Tongue (tissue), 2 donors: ENCODE results near the gene ARL6IP4. TPM values are rescaled to one million over a fixed set of nuclear protein-coding genes. Genes with fewer than 3 reads are reported as not detected.
A peak's percentile ranks its signal among the peaks of the same experiment; 100 is the strongest.

Source experiments
- DNase-seq: peaks from one replicate; pipeline ENCODE4 v3.0.0-alpha.2; 2015
- total RNA-seq: library from RNA; depleted of rRNA; stranded (reverse); fragments of >200 nt; gene quantifications from one replicate; pipeline ENCODE4 v1.2.3, GENCODE V29; 2014

The ARL6IP4 gene
- total RNA-seq, 1 donor from 2014 or later, result 90.4 TPM

DNA sequence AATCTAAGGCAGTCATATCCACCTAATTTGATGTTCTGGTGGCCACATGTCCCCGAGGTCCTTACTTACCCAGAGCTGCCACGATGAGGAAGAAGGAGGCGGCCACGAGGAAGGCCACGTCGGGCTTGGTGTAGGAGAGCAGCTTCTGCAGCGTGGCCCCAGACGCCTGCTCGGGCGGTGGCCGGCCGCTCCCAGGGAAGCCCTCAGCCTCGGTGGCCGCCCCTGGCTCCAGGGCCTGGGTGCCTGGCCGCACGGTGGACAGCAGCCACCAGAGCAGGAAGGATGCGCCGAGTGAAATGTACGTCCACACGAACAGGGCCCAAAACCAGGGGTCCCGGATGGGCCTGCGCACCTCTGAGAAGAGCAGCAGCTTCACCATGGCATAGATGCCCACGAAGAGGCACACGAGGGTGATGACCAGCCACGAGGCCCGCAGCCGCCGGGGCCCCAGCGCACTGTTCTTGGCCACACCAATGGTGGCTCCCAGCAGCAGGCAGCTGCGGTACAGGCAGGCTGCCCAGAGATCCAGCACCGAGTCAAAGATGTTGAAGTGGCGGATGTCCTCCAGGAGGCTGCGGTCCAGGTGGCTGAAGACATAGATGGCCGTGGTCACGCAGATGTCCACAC lies 20.8 kb upstream of the ARL6IP4 start:
- no peak for DNase-seq

DNA sequence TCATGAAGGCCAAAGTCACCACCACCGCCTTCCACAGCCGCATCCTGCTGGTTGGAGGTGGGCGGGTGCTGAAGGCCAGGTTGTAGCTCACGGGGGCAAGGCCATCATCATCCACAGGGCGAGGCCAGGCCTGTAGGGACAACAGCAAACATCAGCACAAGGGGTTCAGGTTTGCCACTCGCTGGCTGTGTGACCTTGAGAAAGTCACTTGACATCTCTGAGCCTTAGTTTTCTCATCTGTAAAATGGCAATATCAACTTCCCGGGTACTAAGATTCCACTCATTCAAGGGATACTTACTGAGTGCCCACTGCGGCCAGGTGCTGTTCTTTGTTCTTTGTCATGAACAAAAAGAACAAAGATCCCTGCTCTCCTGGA lies 20.3 kb upstream of the ARL6IP4 start:
- DNase-seq, result no peak

DNA sequence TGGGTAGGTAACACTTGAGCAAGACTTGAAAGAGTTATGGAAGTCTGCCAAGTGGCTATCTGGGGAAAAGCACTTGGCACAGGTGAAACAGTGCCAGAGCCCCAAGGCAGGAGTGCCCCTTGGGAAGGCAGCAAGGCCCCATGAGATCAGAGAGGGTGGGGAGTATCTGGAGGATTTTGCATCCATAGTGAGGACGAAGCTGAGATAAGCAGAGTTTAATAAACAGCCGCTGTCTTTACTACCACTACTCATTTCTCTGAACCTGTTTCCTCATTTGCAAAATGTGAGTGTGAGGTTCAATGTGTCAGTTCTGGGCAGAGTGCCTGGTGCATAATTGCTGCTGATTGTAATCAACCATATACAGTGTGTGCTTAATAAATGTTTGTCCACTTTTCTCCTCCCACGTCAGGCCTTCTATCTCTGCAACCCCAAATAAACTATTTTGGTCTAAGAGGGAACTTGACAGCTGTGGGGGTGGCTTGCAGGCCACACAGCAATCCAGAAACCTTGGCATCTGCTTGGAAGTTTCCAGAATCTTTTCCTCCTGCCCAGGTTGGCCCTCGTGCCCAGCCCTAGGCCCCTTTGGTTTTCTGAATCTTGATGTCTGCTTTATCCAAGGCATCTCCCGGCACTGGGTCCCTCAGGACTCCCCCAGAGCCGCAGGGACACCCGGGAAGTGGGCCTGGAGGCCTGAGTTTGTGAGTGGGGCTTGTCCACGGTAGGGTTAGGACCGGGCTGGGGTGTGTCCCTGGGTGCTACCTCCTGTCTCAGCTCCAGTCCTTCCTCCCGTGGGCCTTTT lies 18.8 kb upstream of the ARL6IP4 start:
- DNase-seq, result no peak

DNA sequence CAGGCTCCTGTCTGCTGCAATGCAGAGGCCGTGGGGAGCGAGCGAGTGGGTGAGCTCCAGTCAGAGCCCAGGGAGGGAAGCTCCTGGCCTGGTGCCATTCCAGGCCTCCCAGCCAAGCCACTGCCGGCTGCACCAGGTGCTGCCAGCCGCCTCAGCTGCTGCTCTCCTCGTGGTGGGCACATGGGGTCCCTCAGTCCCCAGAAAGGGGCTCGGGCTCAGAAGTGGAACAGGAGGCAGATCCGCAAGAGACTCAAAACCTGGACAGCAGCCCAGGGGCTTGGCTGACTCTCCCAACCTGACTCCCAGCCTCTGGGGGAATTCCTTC lies 16.6 kb upstream of the ARL6IP4 start:
- DNase-seq, result peak; percentile 84

DNA sequence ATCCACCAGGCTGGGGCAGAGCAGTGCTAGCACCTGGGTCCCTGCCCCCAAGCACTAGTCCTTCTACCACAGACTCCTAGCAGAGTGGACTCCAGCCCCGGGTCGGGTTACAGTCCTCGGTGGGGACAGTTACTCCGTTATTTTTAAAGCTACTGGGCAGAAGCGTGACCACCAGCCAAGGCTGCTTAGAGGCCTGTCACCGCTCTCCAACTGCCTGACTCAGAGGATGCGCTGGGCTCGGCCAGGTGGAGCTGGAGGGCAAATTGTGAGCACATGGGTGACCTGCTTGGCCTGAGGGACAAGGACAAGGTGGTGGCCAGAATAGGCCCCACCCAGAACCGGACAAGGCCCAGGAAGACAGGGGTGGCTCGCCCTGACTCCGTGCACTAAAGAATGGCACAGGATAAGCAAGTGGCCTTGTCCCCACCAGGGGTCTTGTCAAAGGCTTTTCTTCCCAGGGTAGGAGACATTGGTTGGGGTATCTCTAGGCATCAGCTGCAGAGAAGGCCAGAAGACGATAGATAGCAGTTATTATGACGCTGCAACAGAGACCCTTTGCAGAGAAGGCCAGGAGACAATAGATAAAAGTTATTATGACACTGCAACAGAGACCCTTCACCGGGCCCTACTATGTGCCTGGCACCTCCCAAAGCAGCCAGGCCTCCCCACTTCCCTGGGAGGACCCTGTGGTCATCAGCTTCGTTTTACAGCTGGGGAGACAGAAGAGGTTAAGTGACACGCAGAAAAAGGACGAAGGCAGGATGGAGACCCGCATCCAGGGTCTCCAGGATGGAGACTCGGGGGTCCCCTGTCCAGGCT lies 15.8 kb upstream of the ARL6IP4 start:
- DNase-seq, result no peak

DNA sequence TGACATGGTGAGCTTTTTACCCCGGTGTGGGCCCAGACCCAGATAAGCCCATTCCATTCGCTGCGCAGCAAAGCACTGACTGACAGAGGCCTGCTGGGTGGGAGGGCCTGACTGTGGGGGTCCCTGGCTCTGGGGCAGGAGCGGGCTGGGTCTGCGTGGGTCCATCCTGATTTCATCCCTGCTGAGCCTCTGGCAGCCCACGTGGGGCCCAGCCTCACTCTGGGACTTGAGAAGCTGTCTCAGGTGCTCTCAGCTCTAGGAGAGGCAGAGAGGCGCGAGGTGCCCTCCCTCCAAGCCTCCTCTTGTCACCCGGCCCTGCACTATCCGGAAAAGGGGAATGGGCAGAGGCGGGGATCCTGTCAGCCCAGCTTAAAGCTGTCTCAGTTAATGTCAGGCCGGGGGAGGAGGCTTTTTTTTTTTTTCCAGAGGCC lies 15.1 kb upstream of the ARL6IP4 start:
- DNase-seq, result no peak

DNA sequence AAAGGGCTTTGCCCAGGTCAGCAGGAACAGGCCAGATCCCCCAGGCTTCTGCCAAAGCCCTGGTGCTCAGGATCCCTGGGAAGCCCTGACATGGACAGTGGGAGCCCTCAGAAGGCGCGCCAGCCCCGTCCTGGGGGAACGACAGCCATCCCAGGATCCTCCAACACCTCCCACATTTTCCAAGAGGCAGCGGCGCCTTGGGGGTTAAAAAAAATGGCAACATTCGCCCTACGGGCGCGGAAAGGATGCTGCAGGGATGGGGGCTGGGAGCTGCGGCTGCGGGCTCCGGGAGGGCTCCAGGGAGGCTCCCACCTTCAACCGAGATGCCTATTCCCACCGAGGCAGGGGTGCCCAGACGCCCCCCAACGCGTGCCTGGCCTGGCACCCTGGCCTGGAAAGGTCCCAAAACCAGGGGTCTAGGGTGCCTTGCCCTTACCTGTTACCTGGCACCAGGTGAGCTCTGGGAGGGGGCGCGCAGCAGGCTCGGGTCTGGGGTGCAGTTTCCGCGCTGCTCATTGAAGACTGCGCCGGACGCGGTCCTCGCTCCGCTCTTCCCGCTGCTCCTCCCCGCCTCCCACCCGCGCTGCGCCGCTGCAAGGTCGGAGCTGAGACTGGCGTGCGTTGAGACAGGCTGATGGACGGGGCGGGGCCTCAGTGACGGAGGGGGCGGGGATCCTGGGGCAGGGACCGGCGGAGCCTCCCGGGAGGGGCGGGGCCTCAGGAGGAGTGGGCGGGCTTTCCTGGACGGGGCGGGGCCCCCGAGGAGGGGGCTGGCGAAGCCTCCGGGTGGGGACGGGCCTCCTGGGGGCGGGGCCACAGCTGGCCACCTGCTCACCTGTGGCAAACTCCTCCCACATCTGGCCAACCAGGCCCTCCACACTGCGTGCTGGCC lies 14.4 kb upstream of the ARL6IP4 start, which contains the start of gene ABCB9:
TSS of gene ABCB9 (minus strand) at position 613 of the 892 bp plus-strand sequence. CDS start 6,228 bp downstream, outside the sequence.
- DNase-seq, result peak; percentile 92

DNA sequence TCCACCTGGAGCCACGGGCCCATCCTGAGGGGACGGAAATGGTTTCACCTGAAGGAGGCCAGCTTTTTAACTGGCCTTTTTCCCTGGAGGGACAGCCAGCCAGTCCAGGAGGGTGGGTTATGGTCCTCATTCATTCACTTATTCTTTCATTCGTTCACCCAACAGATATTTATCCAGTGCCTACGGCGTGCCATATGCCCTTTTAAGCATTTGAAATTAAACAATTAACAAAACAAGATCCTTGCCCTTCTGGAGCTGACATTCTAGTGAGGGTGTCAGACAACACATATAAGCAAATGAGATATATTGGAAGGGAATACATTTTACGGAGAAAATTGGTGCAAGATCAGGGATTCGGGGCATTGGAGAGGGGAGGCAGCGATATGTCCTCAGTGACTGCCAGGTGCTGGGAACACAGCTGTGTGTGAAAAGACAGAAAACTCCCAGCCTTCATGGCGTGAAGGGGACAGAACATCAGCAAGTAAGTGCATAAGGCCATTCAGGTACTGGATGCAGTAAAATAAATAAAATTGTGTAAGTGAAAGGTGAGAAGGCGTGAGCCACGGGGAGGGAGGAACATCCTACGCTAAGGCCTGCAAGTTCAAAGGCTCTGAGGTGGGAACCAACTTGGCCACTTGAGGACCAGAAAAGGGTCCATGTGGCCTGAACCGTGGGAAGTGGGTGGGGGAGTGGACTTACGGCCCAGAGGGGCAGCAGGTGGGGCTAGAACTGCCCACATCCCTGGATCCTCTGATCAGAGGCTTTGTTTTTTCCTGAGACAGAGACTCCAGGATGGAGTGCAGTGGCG lies 13.5 kb upstream of the ARL6IP4 start:
- DNase-seq, result no peak

DNA sequence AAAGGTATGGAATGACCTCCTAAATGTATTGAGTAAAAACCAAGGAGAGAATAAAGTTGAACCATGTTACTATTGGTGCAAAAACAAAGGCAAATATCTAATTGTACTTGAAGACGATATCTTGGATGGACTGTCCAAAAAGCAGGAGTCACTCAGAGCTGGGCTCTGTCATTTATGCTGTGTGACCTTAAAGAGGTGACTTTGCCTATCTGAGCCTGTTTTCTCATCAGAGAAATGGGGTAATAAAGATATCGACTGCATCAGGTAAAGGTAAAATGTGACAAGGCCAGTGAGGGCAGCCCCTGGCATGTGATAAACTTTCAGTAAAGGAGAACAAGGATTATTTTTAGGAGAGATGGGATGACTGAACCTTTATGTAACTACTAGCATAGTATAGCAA lies 12.4 kb upstream of the ARL6IP4 start:
- no peak for DNase-seq

DNA sequence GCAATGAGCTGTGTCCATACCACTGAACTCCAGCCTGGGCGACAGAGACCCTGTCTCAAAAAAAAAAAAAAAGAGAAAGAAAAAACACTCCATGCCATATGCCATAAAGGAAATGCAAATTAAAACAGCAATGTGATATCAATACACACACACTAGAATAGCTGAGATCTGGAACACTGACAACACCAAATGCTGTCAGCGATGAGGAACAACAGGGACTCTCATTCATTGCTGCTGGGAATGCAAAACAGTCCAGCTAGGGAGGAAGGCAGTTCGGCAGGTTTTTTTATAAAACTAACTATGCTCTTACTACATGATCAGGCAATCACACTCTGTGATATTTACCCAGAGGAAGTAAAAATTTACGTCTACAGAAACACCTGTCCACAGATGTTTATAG lies 10.8 kb upstream of the ARL6IP4 start:
- DNase-seq, result peak; percentile 59

DNA sequence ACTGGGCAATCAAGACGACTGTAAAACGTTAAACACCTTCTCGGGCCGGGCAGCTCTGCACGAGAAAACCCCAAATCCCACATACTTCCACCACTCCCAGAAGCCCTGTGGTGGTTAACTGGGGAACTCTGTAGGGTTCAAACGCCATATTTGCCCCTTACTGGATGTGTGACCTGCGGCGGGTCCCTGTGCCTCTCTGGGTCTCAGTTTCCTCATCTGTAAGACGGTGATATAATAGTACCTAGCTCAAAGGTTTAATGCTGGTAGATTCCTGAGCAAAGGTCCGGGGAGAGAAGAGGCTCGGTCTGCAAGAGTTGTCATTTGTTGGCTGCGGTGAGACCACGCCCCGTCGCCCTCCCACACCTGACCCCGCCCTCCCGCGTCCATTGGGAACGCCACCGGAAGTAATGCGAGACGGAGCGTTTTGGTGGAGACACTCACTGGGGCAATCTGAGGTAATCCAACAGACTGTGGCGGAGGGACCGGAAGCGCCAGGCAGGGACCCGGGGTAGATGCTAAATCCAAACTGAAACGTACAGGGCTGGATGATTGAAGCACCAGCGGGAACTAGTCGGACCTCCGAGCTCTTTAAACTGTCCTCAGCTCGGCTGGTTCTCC lies 6.1 kb upstream of the ARL6IP4 start:
- DNase-seq, result peak; percentile 99

DNA sequence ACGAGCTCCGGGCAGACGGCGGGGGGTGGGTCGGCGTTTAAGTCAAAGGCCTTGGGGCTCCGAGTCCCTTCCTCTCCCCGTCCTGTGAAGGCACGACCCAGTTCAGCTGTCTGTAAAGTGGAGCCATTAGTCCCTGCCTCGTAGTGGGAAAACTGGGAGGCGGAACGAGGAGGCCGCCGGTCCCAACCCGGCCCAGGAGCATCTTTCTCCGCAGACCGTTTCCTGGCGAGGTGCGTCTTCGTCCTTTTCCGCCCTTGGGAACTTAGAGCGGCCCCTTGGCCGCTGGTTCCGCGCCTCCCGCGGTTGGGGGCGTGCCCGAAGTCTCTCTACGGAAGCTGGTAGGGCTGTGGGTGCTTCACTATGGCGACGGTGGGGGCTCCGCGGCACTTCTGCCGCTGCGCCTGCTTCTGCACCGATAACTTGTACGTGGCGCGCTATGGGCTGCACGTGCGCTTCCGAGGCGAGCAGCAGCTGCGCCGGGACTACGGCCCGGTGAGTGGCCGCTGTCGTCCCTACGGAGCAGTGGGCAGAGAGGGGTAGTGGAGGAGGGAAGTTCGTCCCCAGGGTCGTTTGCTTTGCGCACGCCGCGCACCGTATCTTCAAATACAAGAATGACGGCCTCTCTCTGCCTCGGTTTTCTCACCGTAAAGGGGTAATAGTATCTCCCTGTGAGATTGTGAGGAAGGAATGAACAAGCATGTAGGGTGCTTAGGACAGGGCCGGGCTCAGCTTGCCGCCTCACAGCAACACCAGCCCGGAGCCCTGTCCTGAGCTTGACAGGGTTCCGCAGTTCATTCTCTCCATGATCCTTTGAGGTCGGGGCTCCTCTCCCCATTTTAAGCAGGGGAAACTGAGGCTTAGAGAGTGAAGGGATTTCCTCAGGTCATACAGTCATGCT lies 5.3 kb upstream of the ARL6IP4 start, which contains the start of gene OGFOD2:
TSS of gene OGFOD2 (plus strand) at position 353 of the 898 bp plus-strand sequence. CDS start at position 361, 8 bp downstream.
- peak; percentile 96 for DNase-seq

DNA sequence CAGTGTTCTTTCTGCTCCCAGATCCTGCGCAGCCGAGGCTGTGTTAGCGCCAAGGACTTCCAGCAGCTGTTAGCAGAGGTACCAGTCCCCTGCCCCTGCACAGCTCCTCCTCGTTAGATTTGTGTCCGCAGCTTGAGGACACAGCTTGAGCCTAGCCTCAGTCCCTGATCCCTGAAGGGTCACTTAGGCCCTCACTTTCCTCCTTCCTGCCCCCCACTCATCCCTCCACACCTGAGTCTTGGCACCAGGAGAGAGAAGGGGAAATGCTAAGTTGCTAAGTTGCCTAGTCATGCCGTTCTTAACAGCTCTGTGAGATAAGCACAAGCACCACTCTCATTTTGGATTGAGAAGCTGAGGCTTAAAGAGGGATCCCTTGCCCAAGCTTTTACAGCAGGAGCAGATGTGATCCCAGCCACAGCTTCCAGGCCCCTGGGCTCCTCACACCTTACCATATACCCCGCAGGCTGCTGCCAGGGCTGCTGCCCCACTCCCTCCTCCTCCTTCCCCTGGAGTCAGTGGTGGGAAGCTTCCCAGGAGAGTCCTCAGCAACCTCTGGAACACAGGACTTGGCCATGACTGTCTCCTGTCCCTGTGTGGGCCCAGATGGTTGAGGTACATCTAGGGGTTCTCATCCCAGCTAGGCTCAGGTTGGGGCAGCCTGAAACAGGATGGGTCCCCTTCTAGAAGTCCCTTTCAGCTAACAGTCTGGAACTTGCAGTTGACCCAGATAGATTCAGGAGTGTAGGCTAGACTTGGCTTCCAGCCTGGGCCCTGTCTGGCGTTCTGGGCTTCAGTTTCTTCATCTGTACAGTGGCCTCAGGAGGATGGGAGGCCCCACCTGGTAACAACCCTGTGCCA lies 4.5 kb upstream of the ARL6IP4 start:
- DNase-seq, result no peak

DNA sequence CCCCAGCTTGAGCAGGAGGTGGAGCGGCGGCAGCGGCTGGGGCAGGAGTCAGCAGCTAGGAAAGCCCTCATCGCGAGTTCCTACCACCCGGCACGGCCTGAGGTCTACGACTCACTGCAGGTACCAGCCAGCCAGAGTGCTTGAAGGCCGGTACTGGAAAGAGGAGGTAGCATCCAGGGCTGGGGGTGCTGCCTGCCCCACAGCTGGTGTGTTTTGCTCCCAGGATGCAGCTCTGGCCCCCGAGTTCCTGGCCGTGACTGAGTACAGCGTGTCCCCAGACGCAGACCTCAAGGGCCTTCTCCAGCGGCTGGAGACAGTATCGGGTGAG lies 3.9 kb upstream of the ARL6IP4 start:
- no peak for DNase-seq

DNA sequence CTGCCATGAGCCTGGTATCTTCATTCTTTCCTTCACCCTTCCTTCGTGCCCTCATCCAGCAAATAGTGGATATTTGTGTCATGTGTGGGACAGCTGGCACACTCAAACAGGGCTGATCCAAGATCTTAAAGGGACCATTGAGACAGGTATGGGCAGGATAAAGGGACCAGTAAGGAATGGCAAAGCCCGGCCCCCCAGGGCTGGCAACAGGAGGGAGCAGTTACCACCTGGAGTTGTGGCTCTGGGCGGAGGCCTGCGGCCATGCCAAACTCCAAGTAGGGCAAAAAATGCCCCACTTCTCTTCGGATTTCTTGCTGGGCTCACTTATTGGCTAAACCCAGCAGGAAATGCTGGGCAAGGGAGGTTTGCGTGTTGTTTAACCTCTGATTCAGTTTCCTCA lies 3.3 kb upstream of the ARL6IP4 start:
- no peak for DNase-seq

DNA sequence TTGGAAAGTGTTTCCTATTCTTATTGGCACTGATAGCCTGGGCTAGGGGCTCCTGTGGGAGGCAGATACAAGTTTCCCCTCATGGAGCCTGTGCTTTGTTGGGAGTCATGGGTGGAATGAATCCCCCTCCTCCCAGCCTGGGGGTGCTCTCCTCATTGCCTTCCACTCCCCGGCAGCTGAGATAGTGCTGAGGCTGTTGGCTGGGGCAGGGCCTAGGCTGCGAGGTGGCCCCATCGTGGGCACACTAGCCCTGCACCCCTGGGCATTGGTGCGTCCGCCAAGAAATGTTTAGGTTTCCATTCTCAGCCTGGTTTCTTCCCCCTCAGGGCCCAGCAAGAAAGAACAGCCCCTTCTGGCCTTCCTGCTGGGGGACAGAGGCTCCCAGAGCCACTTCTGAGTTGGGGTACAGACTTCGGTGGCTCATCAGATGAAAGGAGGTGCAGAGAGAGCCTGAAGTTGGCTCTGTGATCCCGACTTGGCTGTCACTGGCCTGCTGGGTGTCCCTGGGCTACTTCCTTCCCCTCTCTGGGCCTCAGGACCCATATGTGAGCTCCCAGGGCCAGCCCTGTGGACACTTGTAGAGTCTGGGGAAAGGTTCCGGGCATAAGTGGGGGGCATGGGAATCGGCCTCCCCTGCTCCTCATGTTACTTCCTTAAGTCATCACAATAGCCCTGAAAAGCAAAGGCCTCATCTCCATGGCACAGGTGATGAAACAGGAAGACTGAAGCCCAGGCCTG lies 2.7 kb upstream of the ARL6IP4 start:
- DNase-seq, result no peak

DNA sequence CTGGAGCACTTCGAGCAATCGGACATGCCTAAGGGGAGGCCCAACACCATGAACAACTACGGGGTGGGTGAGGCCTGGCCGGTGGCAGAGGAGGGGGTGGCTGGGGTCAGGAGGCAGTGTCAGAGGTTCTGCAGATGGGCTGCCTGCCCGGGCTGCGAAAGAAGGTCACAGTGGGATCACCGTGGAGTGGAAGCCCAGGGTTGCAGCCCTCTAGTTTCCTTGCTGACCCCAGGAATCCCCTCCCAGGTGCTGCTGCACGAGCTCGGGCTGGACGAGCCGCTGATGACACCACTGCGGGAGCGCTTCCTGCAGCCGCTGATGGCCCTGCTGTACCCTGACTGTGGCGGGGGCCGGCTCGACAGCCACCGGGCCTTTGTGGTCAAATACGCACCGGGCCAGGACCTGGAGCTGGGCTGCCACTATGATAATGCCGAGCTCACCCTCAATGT lies 1.9 kb upstream of the ARL6IP4 start:
- DNase-seq, result no peak
